NCI-H345 treated with DMSO at 0.1 percent for 48 hours (cell line): Measurements from ENCODE around the gene SLAIN2.

Source experiments
- DNase-seq: peaks from one replicate; lab custom pipeline; 2025; ENCODE audit not compliant: unreplicated experiment; lab: John Stamatoyannopoulos, UW

The SLAIN2 gene

DNA sequence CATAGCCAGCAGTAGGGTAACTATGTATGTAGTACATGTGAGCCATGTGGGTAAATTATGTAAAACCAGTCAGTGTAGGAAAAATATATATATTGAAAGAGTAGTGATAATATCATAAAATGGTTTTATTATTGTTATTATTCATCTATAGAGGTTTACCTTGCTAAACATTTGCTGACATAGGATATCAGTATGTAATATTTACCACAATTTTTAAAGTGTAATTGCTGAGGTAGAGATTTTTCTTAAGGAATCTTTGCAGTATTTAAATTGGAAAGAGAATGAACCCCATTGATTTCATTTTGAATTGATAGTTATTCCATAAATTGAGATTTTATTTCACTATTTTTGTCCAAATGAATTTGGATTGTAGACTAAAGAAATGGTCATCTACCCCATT is 27.1 kb downstream of the SLAIN2 start:
- no peak for DNase-seq

DNA sequence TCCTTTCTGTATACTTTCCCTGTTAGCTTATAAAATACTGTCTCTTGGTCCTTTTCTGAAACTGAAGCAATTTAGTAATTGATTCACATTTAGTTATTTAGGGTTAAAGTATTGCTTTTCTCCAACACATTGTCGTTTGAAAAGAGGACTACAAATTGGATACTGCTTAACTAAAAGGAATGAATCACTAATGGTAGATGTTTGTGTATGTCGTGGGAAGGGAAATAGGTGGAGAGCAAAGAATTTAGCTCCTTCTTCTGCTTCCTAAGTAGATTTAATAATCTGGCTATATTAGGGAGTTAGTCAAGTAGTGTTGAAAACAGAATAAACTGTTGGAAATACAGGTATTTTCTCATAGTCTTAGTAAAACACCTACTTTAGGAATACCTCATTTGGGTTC is 27.9 kb downstream of the SLAIN2 start:
- DNase-seq: no peak

DNA sequence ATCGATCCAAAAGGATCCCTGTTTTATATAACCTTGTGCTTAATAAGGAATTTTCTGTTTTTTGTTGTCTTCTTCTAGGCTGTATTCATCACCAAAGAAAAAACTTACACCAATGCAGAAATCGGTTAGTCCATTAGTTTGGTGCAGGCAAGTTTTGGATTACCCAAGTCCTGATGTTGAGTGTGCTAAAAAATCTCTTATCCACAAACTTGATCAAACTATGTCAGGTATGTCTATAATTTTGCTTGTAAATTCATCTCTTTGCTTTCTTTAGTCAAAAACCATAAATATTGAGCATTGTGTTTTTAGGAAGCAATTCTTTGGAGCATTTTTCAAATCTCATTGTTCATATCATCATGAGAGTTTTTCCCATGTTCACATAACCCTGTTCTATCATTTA is 28.4 kb downstream of the SLAIN2 start:
- no peak for DNase-seq

DNA sequence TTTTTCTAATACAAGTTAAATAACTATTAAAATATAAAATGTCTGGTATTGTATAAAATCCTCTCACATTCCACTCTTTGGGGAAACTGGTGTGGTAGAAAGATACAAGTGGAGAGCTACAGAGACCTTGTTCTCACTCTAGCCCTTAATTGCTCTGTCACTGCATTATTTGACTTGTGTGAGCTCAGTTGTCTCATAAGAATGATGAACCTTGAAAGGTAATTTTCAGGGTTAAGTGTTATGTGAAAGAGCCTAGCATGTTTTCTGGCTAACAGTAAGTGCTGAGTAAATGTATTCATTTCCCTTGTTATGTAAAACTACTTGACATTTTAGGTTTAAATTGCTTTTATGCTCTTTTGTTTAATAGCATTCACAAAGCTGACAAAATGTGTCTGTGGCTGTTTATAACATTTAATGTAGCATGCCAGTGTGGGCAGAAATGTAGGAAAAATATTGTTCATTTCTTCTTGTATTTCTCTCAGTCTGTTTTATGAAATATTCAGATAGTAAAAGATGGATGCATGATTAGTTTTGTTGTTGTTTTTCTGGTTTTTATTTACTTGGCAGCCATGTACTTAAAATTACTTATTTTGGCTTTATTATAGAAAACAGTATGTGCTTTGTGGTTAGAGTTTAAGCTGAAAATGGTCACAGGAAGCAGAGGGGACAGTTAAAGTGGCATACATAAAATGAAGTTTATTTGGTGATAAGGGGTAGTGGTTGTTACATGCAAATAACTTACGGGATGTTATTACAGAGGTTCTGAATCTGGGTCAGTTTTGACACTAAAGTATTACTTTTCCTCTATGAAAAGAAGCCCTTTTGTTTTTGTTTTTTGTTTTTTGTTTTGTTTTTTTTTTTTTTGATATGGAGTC is 29.2 kb downstream of the SLAIN2 start:
- no peak for DNase-seq

DNA sequence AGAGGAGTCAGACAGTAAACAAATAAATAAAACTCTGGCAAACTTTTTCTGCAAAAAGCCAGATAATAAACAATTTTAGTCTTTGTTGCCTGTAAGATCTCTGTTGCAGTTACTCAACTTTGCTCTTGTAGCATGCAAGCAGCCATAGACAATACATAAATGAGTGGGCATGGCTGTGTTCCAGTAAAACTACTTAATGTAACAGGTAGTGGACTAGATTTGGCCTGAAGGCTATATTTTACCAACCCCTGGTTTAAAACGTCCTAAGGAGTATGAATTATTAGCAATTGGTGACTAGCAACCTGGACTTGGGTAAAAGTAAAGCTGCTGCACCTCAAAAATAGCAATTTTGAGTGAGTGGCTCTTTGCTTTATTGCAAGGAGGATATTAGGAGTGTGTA is 30.9 kb downstream of the SLAIN2 start:
- no peak for DNase-seq

DNA sequence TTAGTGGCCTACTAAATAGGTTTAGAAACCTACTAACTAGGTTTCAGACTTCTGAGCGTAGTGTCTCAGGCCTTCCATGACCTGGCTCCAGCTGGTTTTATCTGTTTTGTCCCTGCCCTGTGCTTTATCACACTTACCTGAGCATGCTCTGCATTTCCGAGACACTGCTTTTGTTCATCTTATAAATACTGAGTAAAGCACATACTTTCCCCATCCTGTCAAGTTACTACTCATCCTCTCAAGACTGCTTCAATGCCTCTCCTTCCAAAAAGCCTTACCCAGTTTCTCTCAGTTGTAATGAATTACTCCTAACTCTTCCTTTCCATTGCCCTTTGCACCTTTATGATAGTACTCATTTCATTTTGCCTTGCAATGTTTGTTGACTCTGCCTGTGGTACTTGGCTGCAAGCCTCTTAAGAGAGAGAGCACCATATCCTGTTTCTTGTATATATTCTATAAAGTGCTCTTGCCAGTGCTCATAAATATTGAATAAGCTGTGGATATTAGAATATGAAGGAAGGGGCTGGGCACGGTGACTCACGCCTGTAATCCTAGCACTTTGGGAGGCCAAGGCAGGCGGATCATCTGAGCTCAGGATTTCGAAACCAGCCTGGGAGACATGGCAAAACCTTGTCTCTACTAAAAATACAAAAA is 34.4 kb downstream of the SLAIN2 start:
- DNase-seq: peak; percentile 4

DNA sequence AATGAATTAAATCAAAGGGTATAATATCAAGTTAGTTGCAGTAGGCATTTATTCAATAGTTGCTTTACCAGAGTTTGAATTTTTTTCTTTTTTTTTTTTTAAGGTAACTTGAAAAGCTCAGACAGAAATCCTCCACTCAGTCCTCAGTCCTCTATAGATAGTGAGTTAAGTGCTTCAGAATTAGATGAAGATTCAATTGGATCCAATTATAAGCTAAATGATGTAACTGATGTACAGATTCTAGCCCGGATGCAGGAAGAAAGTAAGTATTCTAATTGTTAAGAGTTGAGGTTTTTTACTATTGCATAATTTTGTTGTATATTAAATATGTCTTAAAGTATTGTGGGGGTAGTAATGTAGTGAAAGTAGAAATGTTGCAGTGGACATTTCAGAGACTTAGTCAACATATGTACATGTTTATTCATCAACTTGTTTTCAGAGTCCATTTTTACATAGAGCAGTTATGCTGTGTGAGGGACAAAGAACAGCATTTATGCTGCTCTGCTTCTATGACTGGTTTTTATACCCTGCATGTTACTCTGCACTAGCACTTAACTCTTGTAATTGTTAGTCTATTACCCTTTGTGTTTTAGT is 38.4 kb downstream of the SLAIN2 start:
- DNase-seq: no peak

DNA sequence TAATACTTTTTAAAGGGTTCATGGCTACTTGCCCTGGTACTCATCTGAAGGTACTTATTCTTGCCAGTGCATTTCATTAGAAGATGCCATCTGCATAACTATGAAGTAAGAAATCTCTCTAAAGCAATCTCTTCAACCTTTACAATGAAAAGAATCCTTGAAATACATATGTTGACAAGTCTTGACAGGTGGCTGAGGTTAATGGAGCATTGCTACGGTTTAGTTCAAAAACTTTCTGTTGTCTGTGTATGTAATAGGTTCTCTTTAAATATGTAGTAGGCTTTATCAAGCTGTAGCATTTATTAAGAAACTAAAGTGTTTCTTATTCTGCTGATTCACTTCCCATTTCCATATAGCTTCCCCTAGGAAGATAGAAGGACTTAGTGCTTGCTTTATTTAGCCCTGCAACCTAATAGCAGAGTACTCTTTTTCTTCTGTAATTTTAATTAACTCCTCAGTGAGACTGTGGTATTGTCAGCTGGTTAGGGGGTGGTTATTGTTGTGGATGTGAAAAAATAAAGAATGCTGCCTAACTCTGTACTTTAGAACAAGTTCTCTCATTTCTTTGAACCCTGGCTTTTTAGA is 39.3 kb downstream of the SLAIN2 start:
- no peak for DNase-seq

DNA sequence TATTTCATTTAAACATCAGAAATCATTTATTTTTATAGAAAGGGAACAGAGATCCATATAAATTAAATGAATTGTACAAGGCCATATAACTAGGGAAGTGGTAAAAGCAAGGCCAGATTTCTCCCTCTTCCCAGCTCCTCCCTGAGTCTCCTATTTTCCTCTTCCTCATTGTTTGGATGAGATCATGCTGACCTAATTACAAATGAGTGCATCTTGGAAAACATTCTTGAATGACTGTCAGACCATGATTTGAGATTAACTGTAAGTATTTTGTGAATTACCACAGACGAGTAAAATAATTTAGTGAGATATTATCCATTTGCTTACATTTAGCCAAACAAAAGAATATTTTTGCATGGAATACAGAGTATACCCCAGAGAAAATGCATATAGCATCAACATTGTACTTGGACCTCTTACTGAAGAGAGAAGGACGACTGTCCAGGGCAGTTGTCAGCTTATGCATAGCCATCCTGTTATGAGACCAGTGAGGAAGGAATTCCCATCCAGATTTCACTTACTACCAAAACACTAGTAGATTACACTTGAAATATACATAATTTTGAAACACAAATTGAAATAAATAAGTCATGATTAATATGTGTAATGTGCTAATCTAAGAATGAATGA is 47.3 kb downstream of the SLAIN2 start:
- no peak for DNase-seq

DNA sequence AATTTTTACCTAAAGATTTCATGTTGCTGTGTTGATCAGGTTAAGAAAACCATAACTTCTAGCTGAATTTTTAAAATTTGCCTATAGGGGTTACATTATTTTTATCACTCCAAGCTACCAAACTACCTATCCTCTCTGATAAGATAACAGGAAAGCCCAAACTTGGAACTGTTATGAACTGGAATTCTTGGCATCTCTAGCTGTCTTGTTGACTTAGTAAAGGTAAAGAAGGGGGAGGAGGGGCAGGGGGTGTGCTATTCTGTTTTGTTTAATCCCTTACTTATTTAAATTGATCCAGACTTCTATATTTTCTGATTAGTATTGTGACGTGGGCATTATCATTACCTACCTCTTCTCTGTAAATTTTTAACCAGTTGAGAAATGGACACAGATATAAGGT is 54.7 kb downstream of the SLAIN2 start:
- DNase-seq: no peak

DNA sequence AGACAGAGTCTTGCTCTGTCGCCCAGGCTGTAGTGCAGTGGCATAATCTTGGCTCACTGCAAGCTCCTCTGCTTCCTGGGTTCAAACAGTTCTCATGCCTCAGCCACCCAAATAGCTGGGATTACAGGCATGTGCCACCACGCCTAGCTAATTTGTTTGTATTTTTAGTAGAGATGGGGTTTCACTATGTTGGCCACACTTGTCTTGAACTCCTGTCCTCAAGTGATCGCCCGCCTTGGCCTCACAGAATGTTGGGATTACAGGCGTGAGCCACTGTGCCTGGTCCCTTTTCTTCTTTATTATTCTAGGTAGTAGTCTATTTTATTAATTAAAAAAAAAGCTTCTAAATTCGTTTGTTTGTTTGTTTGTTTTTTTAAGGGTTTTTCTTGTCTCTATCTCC is 59.1 kb downstream of the SLAIN2 start:
- no peak for DNase-seq

DNA sequence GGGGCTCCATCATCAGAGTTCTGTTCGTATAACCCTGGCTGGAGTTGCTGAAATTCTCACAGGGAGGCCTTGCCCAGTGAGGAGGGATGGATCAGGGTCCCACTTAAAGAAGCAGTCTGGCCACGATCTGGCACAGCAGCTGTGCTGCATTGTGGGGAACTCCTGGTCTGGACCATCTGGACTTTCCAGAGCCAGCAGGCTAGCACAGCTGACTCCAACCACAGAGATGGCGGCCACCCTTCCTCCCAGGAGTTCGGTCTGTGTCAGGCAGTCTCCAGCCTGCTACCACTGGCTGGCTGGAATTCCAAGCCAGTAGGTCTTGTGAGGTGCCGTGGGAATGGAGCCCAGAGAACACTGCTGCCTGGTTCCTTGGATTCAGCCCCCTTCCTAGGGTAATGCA is 62.0 kb downstream of the SLAIN2 start:
- no peak for DNase-seq

DNA sequence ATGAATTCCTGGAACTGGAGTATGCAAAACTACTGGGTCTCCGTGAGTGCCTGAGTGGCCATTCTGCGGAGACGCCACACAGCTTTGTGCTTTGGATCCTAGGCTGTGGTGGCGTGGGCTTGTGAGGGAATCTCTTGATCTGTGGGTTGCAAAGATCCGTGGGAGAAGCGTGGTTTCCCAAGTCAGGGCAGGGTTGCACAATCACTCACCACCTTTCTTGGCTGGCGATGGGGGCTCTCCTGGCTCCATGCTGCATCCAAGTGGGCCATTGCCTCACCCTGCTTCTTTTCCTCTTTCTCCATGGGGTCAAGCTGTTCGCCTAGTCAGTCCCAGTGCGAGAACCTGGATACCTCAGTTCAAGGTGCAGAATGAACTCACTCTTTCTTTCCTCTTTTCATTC is 62.5 kb downstream of the SLAIN2 start:
- DNase-seq: no peak

DNA sequence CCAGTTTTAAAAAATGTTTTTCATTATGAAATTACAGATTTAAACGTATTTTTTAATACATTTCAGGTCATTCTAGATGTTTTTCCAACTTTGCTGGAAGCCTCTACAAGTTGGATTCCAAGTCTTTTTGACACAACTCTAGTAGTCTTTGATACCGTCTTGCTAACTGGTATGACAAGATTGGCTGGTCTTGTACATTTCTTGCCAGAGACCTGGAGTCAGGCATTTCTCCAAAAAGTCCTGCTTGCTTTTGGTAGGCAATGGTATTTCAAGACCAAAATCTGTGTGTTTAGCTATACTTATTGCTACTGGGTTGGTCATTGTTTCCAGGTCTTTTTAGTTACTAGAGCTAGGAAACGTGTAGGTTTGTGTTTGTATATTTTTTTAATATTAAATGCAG is 64.6 kb downstream of the SLAIN2 start:
- DNase-seq: no peak

DNA sequence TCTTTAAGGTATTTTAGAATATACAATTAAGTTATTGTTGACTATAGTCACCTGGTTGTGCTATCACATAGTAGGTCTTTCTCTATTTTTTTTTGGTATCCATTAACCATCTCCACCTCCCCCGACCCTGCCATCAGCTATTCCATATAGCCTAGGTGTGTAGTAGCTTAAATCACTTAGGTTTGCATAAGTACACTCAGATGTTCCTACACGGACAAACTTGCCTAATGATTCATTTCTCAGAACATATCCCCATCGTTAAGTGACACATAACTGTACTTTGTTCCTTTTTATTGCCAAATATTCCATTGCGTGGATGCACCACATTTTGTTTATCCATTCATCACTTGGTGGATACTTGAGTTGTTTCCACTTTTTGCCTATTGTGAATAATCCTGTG is 67.9 kb downstream of the SLAIN2 start:
- no peak for DNase-seq

DNA sequence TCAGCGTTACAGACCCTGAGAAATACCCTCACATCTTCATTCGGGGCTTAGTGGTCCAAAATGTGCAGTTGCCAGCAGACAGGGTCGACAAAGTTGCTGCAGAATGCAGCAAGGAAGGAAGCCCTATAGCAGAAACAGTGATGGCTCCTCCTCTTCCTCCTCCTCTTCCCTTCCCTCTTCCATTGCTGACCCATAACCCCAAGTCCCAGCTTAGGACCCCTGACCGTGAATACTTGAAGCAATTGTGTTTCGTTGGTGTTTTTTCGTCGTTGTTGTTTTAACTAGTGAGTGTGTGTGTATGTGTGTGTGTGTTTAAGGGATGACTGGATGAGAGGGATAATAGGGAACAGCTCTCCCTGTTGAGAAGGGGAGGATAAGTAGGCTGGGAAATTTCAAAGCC is 69.5 kb downstream of the SLAIN2 start:
- DNase-seq: no peak

DNA sequence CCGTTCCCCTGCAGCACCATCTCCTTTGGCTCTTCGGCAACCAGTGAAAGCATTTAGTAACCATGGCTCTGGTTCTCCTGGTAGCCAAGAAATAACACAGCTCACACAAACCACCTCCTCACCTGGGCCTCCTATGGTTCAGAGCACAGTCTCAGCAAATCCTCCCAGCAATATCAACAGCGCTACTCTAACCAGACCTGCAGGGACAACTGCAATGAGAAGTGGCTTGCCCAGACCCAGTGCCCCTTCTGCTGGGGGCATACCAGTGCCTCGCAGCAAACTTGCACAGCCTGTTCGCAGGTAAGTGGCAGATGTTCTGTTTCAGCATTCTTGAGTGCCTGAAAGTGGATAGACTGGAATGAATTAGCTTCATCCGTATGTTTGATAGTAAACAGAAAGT is 78.8 kb downstream of the SLAIN2 start:
- no peak for DNase-seq

DNA sequence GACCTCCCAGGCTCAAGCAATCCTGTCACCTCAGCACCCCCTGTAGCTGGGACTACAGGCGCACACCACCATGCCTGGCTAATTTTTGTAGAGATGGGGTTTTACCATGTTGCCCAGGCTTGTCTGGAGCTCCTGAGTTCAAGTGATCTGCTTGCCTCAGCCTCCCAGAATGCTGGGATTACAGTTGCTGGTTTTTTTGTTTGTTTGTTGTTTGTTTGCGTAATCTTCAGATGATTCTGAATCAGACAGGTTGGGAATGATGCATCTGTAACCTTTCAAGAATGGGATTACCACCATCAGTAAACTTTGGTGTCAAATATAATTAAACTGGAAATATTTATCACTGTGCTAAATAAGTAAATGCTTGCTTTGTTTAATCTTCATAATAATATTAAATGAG is 79.8 kb downstream of the SLAIN2 start:
- no peak for DNase-seq

DNA sequence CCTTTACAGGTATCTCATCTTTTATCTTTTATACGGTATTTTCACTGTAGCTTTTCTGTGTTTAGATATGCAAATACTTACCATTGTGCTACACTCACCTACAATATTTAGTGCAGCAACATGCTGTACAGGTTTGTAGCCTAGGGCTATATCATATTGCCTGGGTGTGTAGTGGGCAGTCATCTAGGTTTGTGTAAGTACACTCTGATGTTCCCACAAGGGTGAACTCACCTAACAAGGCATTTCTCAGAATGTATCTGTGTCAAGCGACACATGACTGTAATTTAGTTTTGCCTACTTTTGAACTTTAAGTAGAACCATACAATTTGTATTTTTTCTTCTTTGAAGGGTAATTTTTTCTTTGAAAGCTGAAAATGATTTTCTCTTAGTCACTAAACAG is 87.6 kb downstream of the SLAIN2 start:
- no peak for DNase-seq

DNA sequence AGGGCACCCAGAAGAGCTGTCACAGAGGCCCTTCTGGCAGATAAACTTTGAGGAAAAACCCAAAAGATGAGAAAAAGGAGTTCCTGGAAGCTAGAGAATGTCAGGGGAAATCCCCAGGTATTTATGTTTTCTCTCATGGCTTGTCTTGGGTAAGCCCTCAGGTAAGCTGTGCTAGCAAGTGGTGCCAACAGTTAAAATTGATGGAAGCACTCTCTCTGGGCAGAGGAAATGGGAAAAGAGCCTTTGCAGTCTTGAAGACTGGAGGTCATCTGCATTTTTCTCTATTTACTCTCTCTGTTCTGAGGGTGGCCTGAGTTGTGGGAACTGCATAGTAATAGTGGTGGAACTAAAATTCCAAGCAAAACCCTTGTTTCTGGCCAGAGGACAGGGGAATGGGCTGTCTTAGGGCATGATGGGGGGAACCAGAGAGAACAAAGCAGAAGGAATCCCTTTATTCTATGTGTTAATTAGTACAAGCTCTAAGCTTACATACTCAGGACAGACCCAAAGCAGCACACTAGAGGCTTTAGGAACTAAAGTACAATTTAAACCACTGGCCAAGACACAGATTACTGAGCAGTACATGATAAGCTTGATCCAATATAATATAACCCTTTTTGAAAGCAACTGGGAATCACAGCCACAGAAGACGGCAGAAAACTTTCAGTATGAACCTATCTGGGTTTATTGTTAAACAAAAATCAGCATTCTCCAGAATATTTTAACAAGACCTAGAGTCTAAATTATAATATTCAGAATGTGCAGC is 88.6 kb downstream of the SLAIN2 start:
- no peak for DNase-seq

DNA sequence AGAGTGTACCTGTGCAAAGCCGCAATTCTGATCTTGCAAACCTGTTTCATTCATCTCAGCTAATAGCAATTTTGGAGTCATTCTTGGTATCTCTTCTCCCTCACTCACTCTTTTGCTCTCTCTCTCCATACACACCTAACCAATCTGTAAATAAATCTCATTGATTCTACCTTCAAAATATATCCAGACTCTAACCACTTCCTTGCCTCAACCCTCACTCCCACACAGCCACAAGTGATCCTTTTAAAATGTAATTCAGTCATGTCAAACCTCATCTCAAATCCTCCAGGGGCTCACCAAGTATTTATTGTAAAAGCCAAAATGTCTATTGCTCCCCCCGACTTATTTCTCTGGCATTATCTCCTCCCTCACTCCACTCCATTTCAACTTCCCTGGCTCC is 90.1 kb downstream of the SLAIN2 start:
- DNase-seq: no peak
